NT2/D1 (cell line): ENCODE results near the gene SRGAP3.

Experiments
- SUZ12 ChIP-seq: IDR thresholded peaks from 2 replicates; pipeline ENCODE4 v1.6.1; 2011; ENCODE audit not compliant: insufficient read length, insufficient read depth; ENCODE audit errors: extremely low read depth
- ZNF274 ChIP-seq: IDR thresholded peaks from 2 replicates; pipeline ENCODE4 v1.6.1; 2011; ENCODE audit warnings: mild to moderate bottlenecking, low read depth, low read length

DNA sequence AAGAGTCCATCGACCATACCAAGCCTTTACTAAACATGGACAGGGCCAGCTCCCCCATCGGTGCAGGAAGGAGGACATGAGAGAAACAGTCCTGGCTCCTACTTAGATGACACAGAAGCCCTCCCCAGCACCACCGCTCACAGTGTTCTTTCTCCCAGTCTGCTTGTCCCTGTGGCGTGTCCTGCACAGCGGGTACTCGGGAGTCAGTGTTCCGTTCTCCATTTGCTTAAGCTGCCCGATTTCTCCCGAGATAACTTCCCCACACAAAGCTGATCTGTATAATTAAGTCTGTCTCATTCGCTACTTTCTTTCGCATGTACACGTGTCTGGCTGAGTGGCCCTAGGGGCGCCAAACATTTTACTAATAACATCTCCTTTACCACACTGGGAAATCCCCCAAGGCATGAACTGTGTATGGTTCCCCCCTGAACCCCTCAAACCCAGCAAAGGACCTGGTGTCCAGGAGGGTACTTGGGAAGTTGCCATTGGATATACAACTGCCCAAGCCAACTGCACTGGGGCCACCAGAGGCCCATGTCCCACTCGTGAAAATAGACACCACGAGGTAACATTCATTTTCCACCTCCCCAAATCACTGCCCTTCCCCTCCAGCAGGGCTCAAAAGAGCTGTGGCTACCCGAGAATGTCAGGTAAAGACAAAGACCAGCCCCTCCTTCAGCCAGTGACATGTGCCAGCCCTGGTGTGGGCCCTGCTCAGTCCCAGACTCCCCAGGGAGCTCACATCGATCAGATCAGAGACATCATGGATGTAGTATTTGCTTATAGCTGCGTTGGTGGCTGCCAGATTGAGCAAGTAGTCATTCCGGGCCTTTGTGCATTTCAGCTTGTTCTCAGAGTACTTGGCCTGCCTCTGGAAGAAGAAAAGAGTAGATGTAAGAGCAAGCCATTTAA is 189.7 kb downstream of the SRGAP3 start:
- TF ChIP-seq SUZ12 (no peak), ZNF274 (no peak)
